Stimulated activated CD4-positive, alpha-beta T cell treated with anti-CD3 and anti-CD28 coated beads, Interleukin-12 subunit alpha, Interleukin-12 subunit beta, amount 100 ng/mL, for 4 hours (primary cell): ENCODE data around the gene HRC.
A peak's percentile ranks its signal among the peaks of the same experiment; 100 is the strongest.
"Not testable (repeated sequence)": the region's sequence is repeated elsewhere in the genome, so short reads cannot be mapped to it uniquely, and the experiment has no call there.

Experiments used
- DNase-seq: peaks from one replicate; pipeline ENCODE4 v3.0.0-alpha.2; 2020

The HRC gene

GRCh38 chr19:49157445-49158224, 2.4 kb upstream of the HRC start, which contains the start of gene TRPM4:
TRPM4 (plus strand) TSS chr19:49157792; CDS start chr19:49157867, 75 bp downstream.
- DNase-seq, result peak; percentile 52

- DNase-seq, result no peak
These were observed 687 bp upstream of the HRC start for GRCh38 chr19:49155820-49156346.

- no peak for DNase-seq
These were observed 917 bp downstream of the HRC start for GRCh38 chr19:49154279-49154678.

GRCh38 chr19:49153167-49153809, 1.9 kb downstream of the HRC start:
- no peak for DNase-seq

GRCh38 chr19:49152119-49152550, 3.1 kb downstream of the HRC start:
- no peak for DNase-seq

- DNase-seq, result no peak
These were observed 3.7 kb downstream of the HRC start for GRCh38 chr19:49151267-49152118.

- DNase-seq, result no peak
These were observed 4.3 kb downstream of the HRC start for GRCh38 chr19:49150944-49151243.

- DNase-seq, result peak; percentile 41
These were observed 4.9 kb downstream of the HRC start for GRCh38 chr19:49150106-49150943.

- no peak for DNase-seq
These were observed 5.5 kb downstream of the HRC start for GRCh38 chr19:49149652-49150105.

GRCh38 chr19:49148784-49149651, 6.2 kb downstream of the HRC start:
- peak; percentile 77 for DNase-seq

- no peak for DNase-seq
These were observed 7.0 kb downstream of the HRC start for GRCh38 chr19:49148044-49148682.

GRCh38 chr19:49146408-49146770, 8.8 kb downstream of the HRC start:
- not testable (repeated sequence) for DNase-seq

- peak; percentile 80 for DNase-seq
These were observed 9.4 kb downstream of the HRC start for GRCh38 chr19:49145573-49146407.

- peak; percentile 60 for DNase-seq
These were observed 12.3 kb downstream of the HRC start for GRCh38 chr19:49142866-49143335.

- DNase-seq, result no peak
These were observed 13.8 kb downstream of the HRC start for GRCh38 chr19:49141352-49141751.

- DNase-seq, result no peak
These were observed 14.2 kb downstream of the HRC start for GRCh38 chr19:49140951-49141350.

GRCh38 chr19:49136771-49137171, 18.4 kb downstream of the HRC start:
- no peak for DNase-seq

- no peak for DNase-seq
These were observed 19.5 kb downstream of the HRC start for GRCh38 chr19:49135686-49136085.

GRCh38 chr19:49133621-49134454, 21.4 kb downstream of the HRC start:
- peak; percentile 49 for DNase-seq
